ENCODE measurements around the gene COL18A1. TPM values are rescaled to one million over a fixed set of nuclear protein-coding genes. Genes with fewer than 3 reads are reported as not detected.
A peak's percentile ranks its signal among the peaks of the same experiment; 100 is the strongest.

The COL18A1 gene
- total and polyA plus RNA-seq, 2 donors from 2014 or later, result 150 to 316 TPM

DNA sequence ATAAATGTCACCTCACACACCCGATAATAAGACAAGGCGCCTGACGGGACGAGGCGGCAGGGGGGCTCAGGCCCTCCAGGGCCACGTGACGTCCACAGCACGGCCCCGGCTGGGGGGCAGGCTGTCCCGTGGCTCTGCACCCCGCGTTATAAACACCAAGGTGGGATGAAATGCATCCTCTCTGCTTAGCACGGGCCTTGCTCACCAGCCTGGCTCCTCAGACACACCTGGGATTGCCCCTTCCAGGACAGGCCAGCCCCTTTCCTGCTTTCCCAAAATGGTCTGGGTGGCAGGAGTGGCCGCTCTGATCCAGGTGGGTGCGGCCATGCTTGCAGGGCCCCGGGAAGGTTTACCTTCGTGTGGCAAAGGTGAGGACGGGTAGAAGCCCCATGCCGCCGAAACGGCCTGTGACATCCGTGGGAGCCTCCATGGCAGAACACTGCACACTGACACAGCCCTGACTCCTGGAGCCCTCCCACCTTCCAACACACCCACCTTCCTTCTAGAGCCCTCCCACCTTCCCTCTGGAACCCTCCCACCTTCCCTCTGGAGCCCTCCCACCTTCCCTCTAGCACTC, 101.4 kb downstream of the COL18A1 start:
- Histone ChIP-seq H3K9ac (ENCODE audit: low read length in 3 of 3) (no peak overlapping the region), H3K4me1 (ENCODE audit: control insufficient read depth in 2 of 3, insufficient read depth in 2 of 3, low read depth in 1 of 3, low read length in 3 of 3) (no peaks in the 10 kb centered on the region), H3K27me3 (ENCODE audit: control insufficient read depth, insufficient read depth, low read length) (no peaks in the 10 kb centered on the region), H3K27ac (ENCODE audit: low read depth in 2 of 2, low read length in 2 of 2) (no peak overlapping the region), H3K4me3 (ENCODE audit: low read length in 3 of 3) (no peak overlapping the region), H3K36me3 (ENCODE audit: control insufficient read depth in 2 of 3, insufficient read depth in 3 of 3, low read length in 3 of 3) (peaks cover 0 to under 1% (median under 1%) of the 10 kb centered on the region in 3 donors), H3K9me3 (ENCODE audit: control insufficient read depth in 2 of 3, insufficient read depth in 1 of 3, low read length in 3 of 3) (no peaks in the 10 kb centered on the region)
- TF ChIP-seq, protein P1, sequence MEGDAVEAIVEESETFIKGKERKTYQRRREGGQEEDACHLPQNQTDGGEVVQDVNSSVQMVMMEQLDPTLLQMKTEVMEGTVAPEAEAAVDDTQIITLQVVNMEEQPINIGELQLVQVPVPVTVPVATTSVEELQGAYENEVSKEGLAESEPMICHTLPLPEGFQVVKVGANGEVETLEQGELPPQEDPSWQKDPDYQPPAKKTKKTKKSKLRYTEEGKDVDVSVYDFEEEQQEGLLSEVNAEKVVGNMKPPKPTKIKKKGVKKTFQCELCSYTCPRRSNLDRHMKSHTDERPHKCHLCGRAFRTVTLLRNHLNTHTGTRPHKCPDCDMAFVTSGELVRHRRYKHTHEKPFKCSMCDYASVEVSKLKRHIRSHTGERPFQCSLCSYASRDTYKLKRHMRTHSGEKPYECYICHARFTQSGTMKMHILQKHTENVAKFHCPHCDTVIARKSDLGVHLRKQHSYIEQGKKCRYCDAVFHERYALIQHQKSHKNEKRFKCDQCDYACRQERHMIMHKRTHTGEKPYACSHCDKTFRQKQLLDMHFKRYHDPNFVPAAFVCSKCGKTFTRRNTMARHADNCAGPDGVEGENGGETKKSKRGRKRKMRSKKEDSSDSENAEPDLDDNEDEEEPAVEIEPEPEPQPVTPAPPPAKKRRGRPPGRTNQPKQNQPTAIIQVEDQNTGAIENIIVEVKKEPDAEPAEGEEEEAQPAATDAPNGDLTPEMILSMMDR (IDR thresholded peaks at IDR 0.05; ENCODE audit: borderline replicate concordance, extremely low read depth, insufficient read depth), result no peak
- DNase-seq (peak in 1 of 5 donors; percentile 65), FAIRE-seq (no peak)
- intact Hi-C loops (cut with DNase I), result no loop called here

GRCh38 chr21:45506836-45507522, 102.0 kb downstream of the COL18A1 start:
- no peak for FAIRE-seq
- intact Hi-C loops (cut with DNase I), result no loop called here
- peaks cover 0 to 5% (median 3%) of the 10 kb centered on the region in 3 donors for H3K36me3 ChIP-seq (ENCODE audit: control insufficient read depth in 2 of 3, insufficient read depth in 3 of 3, low read length in 3 of 3)
- no peak overlapping the region for H3K27ac ChIP-seq (ENCODE audit: low read depth in 2 of 2, low read length in 2 of 2)
- no peaks in the 10 kb centered on the region for H3K9me3 ChIP-seq (ENCODE audit: control insufficient read depth in 2 of 3, insufficient read depth in 1 of 3, low read length in 3 of 3)
- no peak overlapping the region for H3K4me3 ChIP-seq (ENCODE audit: low read length in 3 of 3)
- TF ChIP-seq, protein P1 (IDR thresholded peaks at IDR 0.05; ENCODE audit: borderline replicate concordance, extremely low read depth, insufficient read depth), result no peak
- H3K27me3 ChIP-seq (ENCODE audit: control insufficient read depth, insufficient read depth, low read length), result no peaks in the 10 kb centered on the region
- no peak overlapping the region for H3K9ac ChIP-seq (ENCODE audit: low read length in 3 of 3)
- DNase-seq, result peak in 2 of 5 donors; percentile 45 to 77
- H3K4me1 ChIP-seq (ENCODE audit: control insufficient read depth in 2 of 3, insufficient read depth in 2 of 3, low read depth in 1 of 3, low read length in 3 of 3), result no peaks in the 10 kb centered on the region

GRCh38 chr21:45507523-45507875, 102.5 kb downstream of the COL18A1 start:
- no peak overlapping the region for H3K9ac ChIP-seq (ENCODE audit: low read length in 3 of 3)
- peaks cover 0 to 5% (median 3%) of the 10 kb centered on the region in 3 donors for H3K36me3 ChIP-seq (ENCODE audit: control insufficient read depth in 2 of 3, insufficient read depth in 3 of 3, low read length in 3 of 3)
- no peaks in the 10 kb centered on the region for H3K4me1 ChIP-seq (ENCODE audit: control insufficient read depth in 2 of 3, insufficient read depth in 2 of 3, low read depth in 1 of 3, low read length in 3 of 3)
- H3K4me3 ChIP-seq (ENCODE audit: low read length in 3 of 3), result no peak overlapping the region
- TF ChIP-seq, protein P1 (IDR thresholded peaks at IDR 0.05; ENCODE audit: borderline replicate concordance, extremely low read depth, insufficient read depth), result no peak
- H3K27me3 ChIP-seq (ENCODE audit: control insufficient read depth, insufficient read depth, low read length), result no peaks in the 10 kb centered on the region
- no peak overlapping the region for H3K27ac ChIP-seq (ENCODE audit: low read depth in 2 of 2, low read length in 2 of 2)
- H3K9me3 ChIP-seq (ENCODE audit: control insufficient read depth in 2 of 3, insufficient read depth in 1 of 3, low read length in 3 of 3), result no peaks in the 10 kb centered on the region
- FAIRE-seq (no peak), DNase-seq (peak in 1 of 5 donors; percentile 58)
- intact Hi-C loops (cut with DNase I), result no loop called here

All from kidney (tissue), 14 donors.